Activated CD4-positive, alpha-beta T cell treated with anti-CD3 and anti-CD28 coated beads, Interleukin-2, amount 50 U/mL, for 1 hour (primary cell): ENCODE data around the gene OR5A2.
"Not testable (repeated sequence)": the region's sequence is repeated elsewhere in the genome, so short reads cannot be mapped to it uniquely, and the experiment has no call there.

ENCODE experiments used
- DNase-seq: peaks from one replicate; pipeline ENCODE4 v3.0.0-alpha.2; 2020

OR5A2 gene

GRCh38 chr11:59380263-59381059 lies 45.8 kb downstream of the OR5A2 start:
- no peak for DNase-seq

GRCh38 chr11:59372324-59372723 lies 53.9 kb downstream of the OR5A2 start:
- DNase-seq = not testable (repeated sequence)

DNA sequence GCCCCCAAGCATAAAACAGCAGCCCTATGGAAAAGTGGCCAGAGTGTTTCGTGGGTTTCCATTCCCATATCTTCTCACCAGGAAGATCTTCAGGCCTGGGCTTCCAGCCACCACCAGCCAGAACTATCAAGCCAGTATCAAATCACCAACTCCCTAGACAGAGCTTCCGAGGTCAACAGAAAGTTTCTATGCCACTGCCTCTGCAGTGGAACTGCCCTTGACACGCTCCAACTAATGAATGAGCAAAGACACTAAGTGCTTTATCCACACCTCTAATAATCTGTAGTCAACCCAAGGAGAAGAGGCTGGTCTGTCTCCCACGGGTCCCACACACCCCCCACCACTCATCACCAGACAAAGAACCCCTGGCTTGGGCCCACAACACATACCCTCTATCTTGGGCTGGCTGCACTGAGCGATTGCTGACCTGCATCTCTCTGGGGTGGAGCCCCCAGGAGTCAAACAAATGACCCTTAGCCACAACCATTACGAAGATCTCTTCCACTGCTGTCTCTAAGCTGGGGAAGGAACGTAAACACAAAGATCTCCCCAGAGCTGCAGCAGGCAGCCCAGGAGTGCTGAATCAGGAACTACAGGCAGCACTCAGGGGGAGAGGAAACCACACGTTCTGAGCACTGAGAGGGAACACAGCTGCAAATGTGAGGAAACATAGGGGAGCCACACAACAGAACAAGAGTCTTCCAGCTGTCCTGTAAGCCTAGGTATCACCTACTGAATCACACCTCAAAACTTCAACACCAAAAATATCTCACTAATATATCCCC lies 57.8 kb downstream of the OR5A2 start:
- no peak for DNase-seq
